HL-60 (cell line): ENCODE results near the gene ISL2.

ENCODE experiments used
- DNase-seq, 2 experiments: peaks; one replicate each; pipeline ENCODE4 v3.0.0-alpha.2; 2010 to 2020; ENCODE audit warnings: low read depth in 1 of 2, low spot score in 1 of 2
- H3K27ac ChIP-seq: fragments of 250-450 bp; sonication (Bioruptor Pico); replicated peaks from 2 replicates; pipeline ENCODE4 v1.5.1; 2020; ENCODE audit warnings: mild to moderate bottlenecking, moderate library complexity
- H3K27me3 ChIP-seq: fragments of 250-450 bp; sonication (Bioruptor Pico); 2 replicates; pipeline ENCODE4 v1.5.1; 2021; ENCODE audit warnings: mild to moderate bottlenecking, moderate library complexity; ENCODE audit not compliant: insufficient read depth, poor library complexity, severe bottlenecking
- H3K4me3 ChIP-seq: replicated peaks from 2 replicates; pipeline ENCODE4 v1.5.1; 2011; ENCODE audit warnings: mild to moderate bottlenecking, control low read depth, low read length; ENCODE audit not compliant: insufficient read depth
- GABPA ChIP-seq: IDR thresholded peaks from 2 replicates; pipeline ENCODE4 v1.6.1; 2012; ENCODE audit warnings: low read depth
- POLR2AphosphoS5 ChIP-seq: IDR thresholded peaks from 2 replicates; pipeline ENCODE4 v1.6.1; 2012; ENCODE audit warnings: low read depth
- SPI1 ChIP-seq: IDR thresholded peaks from 2 replicates; pipeline ENCODE4 v1.6.1; 2012; ENCODE audit warnings: low read depth, mild to moderate bottlenecking, borderline replicate concordance
- TF ChIP-seq, protein P1 (sequence below): IDR thresholded peaks from one replicate; pipeline ENCODE4 v1.5.1; 2011; ENCODE audit warnings: low read length, control low read depth, inconsistent platforms; ENCODE audit not compliant: insufficient read depth
- TF ChIP-seq, protein P2 (sequence below): IDR thresholded peaks from 2 replicates; pipeline ENCODE4 v1.6.1; 2012; ENCODE audit warnings: low read depth; ENCODE audit not compliant: insufficient replicate concordance

ISL2 gene

DNA sequence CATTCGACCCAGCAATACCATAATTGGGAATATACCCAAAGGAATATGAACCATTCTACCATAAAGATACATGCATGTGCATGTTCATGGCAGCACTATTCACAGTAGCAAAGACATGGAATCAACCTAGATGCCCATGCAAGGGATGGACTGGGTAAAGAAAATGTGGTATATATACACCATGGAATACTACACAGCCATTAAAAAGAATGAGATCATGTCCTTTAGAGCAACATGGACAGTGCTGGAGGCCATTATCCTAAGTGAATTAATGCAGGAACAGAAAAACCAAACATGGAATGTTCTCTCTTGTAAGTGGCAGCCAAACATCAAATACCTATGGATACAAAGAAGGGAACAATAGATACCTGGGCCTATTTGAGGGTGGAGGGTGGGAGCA, 32.7 kb upstream of the ISL2 start:
- no peak for DNase-seq
- no peak overlapping the region for H3K27ac ChIP-seq
- no peaks in the 10 kb centered on the region for H3K27me3 ChIP-seq
- no peak overlapping the region for H3K4me3 ChIP-seq
- TF ChIP-seq GABPA (no peak), POLR2AphosphoS5 (no peak), SPI1 (no peak)
- TF ChIP-seq, protein P1, sequence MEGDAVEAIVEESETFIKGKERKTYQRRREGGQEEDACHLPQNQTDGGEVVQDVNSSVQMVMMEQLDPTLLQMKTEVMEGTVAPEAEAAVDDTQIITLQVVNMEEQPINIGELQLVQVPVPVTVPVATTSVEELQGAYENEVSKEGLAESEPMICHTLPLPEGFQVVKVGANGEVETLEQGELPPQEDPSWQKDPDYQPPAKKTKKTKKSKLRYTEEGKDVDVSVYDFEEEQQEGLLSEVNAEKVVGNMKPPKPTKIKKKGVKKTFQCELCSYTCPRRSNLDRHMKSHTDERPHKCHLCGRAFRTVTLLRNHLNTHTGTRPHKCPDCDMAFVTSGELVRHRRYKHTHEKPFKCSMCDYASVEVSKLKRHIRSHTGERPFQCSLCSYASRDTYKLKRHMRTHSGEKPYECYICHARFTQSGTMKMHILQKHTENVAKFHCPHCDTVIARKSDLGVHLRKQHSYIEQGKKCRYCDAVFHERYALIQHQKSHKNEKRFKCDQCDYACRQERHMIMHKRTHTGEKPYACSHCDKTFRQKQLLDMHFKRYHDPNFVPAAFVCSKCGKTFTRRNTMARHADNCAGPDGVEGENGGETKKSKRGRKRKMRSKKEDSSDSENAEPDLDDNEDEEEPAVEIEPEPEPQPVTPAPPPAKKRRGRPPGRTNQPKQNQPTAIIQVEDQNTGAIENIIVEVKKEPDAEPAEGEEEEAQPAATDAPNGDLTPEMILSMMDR = no peak
- TF ChIP-seq, protein P2, sequence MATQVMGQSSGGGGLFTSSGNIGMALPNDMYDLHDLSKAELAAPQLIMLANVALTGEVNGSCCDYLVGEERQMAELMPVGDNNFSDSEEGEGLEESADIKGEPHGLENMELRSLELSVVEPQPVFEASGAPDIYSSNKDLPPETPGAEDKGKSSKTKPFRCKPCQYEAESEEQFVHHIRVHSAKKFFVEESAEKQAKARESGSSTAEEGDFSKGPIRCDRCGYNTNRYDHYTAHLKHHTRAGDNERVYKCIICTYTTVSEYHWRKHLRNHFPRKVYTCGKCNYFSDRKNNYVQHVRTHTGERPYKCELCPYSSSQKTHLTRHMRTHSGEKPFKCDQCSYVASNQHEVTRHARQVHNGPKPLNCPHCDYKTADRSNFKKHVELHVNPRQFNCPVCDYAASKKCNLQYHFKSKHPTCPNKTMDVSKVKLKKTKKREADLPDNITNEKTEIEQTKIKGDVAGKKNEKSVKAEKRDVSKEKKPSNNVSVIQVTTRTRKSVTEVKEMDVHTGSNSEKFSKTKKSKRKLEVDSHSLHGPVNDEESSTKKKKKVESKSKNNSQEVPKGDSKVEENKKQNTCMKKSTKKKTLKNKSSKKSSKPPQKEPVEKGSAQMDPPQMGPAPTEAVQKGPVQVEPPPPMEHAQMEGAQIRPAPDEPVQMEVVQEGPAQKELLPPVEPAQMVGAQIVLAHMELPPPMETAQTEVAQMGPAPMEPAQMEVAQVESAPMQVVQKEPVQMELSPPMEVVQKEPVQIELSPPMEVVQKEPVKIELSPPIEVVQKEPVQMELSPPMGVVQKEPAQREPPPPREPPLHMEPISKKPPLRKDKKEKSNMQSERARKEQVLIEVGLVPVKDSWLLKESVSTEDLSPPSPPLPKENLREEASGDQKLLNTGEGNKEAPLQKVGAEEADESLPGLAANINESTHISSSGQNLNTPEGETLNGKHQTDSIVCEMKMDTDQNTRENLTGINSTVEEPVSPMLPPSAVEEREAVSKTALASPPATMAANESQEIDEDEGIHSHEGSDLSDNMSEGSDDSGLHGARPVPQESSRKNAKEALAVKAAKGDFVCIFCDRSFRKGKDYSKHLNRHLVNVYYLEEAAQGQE = no peak

DNA sequence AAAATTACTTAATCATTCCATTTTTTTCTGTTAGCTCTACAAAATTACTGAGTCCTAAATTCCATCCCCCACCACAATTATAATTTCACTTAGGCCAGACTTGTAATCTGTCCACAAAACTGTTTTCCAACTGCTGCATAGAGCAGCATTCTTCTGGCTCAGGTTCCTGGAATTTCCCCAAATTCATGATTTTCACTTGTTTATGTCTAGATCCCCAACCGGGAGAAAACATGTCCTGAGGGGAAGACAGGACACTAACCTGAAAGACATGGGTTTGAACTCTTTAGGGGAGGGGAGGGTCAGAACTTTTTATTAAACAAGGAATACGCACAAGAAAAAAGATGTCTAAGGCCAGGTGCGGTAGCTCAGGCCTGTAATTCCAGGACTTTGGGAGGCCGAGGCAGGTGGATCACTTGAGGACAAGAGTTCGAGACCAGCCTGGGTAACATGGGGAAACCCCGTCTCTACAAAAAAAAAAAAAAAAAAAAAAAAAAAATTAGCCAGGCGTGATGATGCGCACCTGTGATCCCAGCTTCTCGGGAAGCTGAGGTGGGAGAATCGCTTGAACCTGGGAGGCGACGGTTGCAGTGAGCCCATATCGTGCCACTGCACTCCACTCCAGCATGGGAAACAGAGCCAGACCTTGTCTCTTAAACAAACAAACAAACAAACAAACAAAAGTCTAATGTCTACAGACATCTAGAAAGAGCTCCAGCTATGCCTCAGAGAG, 26.8 kb upstream of the ISL2 start:
- no peak overlapping the region for H3K27ac ChIP-seq
- TF ChIP-seq SPI1 (no peak), GABPA (no peak), POLR2AphosphoS5 (no peak)
- TF ChIP-seq, protein P2 = no peak
- TF ChIP-seq, protein P1 = no peak

DNA sequence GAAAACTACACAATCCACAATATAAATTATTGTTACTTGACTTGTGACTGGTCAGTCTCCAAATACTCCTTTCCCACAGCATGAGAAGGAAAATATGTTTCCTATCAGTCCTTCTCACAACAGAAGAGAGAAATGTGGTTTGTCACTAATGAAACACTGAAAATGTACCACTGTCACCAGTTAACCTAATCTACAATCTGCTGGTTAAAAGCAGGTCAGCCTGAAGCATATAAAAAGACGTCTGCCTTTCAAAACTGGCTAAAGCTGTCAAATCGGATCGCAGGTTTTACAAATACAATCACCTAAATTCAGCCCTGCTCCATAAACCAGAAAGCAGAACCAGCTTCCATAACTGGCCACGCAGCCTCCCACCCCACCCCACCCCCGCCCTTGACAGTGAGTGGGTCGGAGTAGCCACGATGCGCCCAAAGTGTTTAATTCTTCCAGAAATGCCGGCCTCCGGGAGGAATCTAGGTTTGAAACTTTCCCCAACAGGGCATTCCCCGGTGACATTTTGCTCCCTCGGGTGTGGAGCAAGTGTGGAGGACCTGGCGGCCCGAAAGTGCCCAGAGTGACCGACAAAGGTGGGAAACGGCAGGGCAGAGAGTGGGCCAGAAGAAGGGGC, 26.0 kb upstream of the ISL2 start:
- DNase-seq = peak in 1 of 2 experiments; percentile 24
- H3K27ac ChIP-seq = peak overlapping the region; percentile 93
- TF ChIP-seq, protein P1 = no peak
- TF ChIP-seq SPI1 = no peak
- TF ChIP-seq, protein P2 = peak; percentile 7
- no peak for TF ChIP-seq GABPA
- TF ChIP-seq POLR2AphosphoS5 = no peak
- H3K27me3 ChIP-seq = no peaks in the 10 kb centered on the region
- H3K4me3 ChIP-seq = peak overlapping the region; percentile 92

More for the DNA sequence above, 26.8 kb upstream of the ISL2 start:
- Histone ChIP-seq H3K4me3 (peak overlapping the region; percentile 92), H3K27me3 (no peaks in the 10 kb centered on the region)
- no peak for DNase-seq
